HG03469 (cell line): ENCODE results near the gene GAB3.

Source experiments
- ATAC-seq: cut with Tn5 transposase; IDR thresholded peaks from one replicate; pipeline ENCODE4 v1.9.1; 2021; ENCODE audit warnings: mild to moderate bottlenecking, moderate library complexity, moderate number of reproducible peaks; ENCODE audit not compliant: unreplicated experiment

The GAB3 gene

GRCh38 chrX:154751669-154752271 is 893 bp upstream of the GAB3 start:
- ATAC-seq: no peak

- no peak for ATAC-seq
Measured at GRCh38 chrX:154751203-154751668, 359 bp upstream of the GAB3 start.

- no peak for ATAC-seq
Measured at GRCh38 chrX:154749856-154750255, 1.0 kb downstream of the GAB3 start.

DNA sequence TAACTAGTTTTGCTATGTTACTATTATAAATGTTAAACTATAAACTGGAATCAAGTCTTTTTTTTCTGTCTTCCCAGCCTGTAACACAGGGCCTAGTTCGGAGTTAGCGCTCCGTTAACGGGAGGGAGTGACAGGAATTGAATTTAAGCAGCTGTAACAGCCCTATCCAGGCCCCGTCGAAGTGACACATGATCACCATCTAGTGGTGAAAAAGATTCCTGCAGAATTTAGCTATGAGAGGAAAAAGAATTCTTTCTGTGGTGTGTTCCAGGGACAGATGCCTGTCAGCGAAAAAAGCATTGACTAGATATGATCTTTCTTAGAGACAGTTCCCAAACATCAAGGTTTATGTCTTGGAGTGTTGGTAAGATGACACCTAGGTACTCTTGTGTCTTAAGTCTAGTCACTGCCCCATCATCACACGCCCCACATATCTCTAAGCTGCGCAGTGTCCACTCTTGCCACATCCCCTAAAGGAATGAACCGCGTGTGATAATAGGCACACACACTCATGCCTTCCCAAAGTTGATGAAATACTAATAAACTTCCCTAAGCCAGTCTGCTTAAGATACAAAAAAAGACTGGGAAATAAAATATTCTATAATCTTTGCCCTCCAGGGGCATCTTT is 2.1 kb downstream of the GAB3 start:
- ATAC-seq: no peak

DNA sequence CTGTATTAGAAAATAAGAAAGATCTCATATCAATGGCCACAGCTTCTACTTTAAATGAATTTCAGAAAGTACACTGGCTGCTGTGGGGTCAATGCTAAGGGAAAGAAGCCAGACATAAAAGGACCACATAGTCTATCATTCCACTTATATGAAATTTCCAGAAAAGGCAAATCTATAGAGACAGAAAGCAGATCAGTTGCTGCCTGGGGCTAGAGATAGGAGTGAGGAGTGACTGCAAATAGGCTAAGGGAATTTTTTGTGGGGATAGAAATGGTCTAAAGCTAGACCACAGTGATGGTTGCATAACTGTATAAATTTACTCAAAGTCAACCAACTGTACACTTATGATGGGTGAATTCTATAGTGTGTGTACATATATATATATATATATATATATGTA is 8.3 kb downstream of the GAB3 start:
- ATAC-seq: no peak

DNA sequence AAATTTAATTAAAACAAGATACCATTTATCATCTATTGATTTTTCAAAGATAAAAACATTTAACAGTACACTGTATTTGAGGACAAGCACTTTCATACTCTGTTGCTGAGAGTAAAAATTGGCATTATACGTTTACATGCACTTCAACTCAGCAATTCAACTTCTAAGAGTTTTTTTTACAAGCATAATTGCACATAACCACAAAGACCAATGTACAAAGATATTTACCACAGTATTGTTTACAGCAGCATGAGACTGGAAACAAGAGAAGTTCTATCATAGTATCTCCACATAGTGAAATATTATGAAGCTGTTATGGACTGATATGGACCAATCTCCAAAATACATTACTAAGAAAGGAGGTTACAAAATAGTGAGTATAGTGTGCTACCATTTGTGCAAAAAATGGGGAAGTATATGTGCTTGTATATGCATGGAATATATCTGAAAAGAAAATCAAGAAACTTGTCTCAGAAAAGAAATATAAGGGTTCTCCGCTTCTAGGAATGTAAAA is 10.9 kb downstream of the GAB3 start:
- ATAC-seq: no peak

DNA sequence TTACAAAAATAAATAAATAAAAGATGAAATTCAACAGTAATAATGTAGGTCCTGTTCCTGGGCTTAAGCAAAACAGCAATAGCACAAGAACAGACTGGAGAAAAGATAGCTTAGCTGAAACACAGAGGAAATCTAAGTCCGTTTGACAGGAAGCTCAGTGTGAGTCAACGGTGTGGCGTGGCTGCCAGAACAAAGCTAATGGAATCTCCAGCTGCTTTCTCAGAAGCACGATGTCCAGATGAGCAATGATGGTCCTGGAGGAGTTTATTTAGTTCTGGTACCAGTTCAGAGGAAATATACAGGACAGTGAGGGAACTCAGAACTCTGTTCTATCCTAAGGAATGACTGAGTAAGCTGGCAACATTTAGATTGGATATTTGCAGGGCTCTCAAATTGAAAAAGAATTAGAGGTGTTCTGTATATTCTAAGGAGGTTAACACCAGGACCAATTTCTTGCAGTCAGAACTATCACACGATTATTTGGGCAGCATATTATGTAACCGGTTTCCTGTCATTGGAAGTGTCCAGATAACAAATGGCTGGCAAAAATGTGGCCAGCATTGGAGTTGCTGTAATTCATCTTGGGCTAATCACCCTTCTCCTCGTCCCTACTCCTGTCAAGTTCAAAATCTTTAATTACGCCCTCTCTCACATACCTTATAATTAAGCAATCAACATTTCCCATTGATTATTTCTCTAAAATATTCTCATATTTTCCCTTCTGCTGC is 12.7 kb downstream of the GAB3 start:
- ATAC-seq: no peak

DNA sequence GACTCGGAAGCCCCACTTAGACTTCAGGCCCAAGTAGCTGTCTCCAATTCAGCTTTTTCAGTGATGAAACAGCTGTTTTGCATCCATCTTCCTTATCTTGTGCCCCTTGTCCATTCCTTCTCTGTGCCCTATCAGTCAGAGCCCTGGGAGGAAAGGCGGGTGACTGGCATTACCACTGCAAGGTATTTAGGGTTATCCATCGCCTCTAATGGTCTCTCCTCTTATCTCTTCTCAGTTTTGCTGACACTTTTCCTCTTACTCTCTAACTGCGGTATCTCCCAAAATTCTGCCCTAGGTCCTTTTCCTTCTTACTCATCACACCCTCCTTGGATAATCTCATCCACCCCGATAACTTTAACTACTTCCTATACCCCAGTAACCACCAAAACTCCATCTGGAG is 13.7 kb downstream of the GAB3 start:
- no peak for ATAC-seq

GRCh38 chrX:154735695-154736393 is 15.0 kb downstream of the GAB3 start:
- no peak for ATAC-seq

GRCh38 chrX:154734061-154734781 is 16.7 kb downstream of the GAB3 start:
- ATAC-seq: no peak

GRCh38 chrX:154733066-154733425 is 17.8 kb downstream of the GAB3 start:
- no peak for ATAC-seq

- no peak for ATAC-seq
Measured at GRCh38 chrX:154732421-154733065, 18.3 kb downstream of the GAB3 start.

DNA sequence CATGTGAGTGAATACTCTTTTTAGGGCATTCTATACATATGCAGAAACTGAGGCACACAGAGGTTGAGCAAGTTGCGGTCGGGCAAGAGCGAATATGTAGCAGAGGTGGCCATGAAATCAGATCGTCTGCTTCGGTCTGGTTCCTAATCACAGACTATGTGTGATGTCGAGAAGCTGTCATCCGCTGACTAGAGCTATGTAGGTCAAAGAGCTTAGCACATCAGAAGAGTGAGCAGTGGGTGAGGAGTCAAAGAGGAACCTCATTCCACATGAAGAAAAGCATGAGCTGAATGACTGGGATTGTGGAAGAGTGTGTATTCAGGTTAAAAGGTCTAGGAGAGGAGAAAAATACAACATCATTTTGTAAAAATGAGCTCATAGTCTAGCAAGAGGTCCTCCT is 19.0 kb downstream of the GAB3 start:
- ATAC-seq: no peak

DNA sequence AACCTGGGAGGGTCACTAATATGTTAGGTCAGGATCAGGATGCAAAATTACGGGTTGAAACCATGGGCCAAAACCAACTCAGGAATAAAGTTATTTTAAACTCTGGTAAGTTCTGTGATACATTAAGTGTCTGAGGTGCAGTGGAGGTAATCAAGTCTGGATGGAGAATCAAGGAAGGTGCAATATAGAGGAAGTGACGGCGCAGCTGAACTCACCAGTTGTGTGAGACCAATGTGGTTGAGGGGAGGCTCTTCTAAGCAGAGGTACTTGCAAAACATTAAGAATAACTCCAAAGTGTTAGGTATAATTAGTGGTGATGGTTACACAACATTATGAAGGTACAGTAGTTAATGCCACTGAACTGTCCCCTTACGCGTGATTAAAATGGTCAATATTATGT is 19.7 kb downstream of the GAB3 start:
- no peak for ATAC-seq

DNA sequence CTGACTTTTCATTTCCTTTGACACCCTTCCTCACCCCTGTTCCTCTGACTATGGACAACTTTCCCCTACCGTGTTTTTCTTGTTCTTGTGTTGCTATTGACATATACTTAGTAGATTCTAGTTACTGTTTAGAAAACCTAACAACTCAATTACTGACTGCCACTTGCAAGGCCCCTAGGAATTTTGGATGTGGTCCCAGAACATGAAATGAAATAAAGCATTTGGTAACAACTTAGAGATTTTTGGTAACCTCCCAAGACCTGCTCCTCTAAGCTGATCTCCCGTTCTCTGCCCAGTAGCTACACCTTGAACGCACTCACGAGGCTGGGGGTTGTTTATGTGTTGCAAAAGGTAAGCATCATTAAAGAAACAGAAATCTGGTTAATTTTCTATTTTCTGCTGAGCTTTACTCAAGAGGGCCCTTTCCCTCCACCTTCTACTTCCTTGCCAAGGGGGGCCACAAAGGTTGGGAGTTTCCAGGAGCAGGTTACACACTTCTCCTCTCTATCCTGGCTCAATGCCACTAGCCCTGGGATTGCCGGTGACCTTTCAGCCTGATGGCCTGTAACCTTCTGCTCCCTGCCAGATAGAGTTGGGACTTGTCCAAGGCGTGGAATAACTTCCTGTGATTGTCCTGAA is 20.5 kb downstream of the GAB3 start:
- no peak for ATAC-seq

GRCh38 chrX:154729439-154729838 is 21.4 kb downstream of the GAB3 start:
- ATAC-seq: no peak

DNA sequence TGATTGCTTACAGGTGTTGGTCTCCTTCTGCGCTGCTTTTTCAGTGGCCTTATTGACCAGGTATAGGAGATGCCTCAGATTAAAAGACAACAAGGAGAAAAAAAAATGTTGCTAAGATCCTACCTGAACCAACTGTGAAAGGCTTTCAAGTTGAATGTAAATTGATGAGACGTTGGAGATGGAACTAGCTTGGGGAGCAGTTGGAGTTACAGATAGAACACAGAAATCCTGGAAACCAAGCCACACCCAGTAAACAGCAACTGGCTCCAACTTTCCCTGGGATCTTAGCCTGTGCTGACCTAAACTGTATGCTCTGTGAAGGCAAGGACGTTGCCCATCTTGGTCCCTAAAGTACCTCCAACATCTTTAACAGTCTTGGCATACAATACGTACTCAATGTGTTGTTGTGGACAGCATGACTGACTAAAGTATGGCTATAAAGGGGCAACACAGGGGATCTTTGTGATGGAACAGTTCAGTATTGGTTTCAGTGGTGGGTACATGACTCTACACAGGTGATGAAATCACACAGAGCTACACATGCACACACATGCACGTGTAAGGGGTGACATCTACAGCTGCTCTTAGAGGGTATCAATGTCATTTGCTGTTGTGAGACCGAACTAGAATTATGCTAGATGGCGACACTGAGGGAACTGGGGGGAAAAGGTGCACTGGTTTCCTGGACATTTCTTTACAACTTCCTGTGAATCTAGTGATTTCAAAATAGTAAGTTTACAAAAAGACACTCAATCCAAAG is 22.3 kb downstream of the GAB3 start:
- no peak for ATAC-seq

DNA sequence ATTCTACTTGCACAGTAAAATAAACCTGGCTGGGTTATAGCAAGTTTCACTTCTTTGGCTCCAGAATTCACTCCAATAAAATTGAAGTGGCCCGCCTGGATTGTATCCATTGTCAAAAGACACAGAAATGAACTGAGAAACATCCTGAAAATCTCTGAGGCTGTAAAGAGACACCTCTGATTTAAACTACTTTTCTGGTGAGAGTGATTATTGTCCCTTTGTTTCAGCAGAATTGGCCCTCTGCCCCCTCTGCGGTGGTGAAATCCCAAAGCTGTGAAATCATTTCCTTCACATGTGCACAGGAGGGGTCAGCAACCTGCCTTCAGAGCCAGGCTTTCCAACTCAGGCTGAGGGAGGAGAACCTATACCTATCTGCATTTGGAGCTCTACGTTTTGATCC is 23.0 kb downstream of the GAB3 start:
- no peak for ATAC-seq

GRCh38 chrX:154727418-154727817 is 23.5 kb downstream of the GAB3 start:
- ATAC-seq: no peak
